Activated T-cell treated with anti-CD3 and anti-CD28 coated beads for 1 hour (primary cell): ENCODE measurements around the gene RASAL1.
A peak's percentile ranks its signal among the peaks of the same experiment; 100 is the strongest.
"Not testable (repeated sequence)": the region's sequence is repeated elsewhere in the genome, so short reads cannot be mapped to it uniquely, and the experiment has no call there.

Experiments used
- DNase-seq: peaks from one replicate; pipeline ENCODE4 v3.0.0-alpha.2; 2020; ENCODE audit warnings: low read depth

Gene RASAL1

GRCh38 chr12:113142173-113142885, 6.8 kb upstream of the RASAL1 start:
- no peak for DNase-seq

- not testable (repeated sequence) for DNase-seq
These were observed 6.2 kb upstream of the RASAL1 start for GRCh38 chr12:113141716-113142115.

- no peak for DNase-seq
These were observed 5.1 kb upstream of the RASAL1 start for GRCh38 chr12:113140706-113141105.

GRCh38 chr12:113138826-113139225, 3.3 kb upstream of the RASAL1 start:
- no peak for DNase-seq

GRCh38 chr12:113137861-113138783, 2.6 kb upstream of the RASAL1 start:
- no peak for DNase-seq

- no peak for DNase-seq
These were observed 1.5 kb upstream of the RASAL1 start for GRCh38 chr12:113136990-113137511.

GRCh38 chr12:113136128-113136989, 798 bp upstream of the RASAL1 start:
- peak; percentile 33 for DNase-seq

- DNase-seq: no peak
These were observed 1.0 kb downstream of the RASAL1 start for GRCh38 chr12:113134521-113134951.

GRCh38 chr12:113134071-113134470, 1.5 kb downstream of the RASAL1 start:
- DNase-seq: no peak

- DNase-seq: no peak
These were observed 1.9 kb downstream of the RASAL1 start for GRCh38 chr12:113133666-113134065.

GRCh38 chr12:113133036-113133435, 2.5 kb downstream of the RASAL1 start:
- no peak for DNase-seq

- no peak for DNase-seq
These were observed 4.0 kb downstream of the RASAL1 start for GRCh38 chr12:113131556-113131955.

GRCh38 chr12:113130457-113131135, 5.0 kb downstream of the RASAL1 start:
- DNase-seq: no peak

GRCh38 chr12:113129664-113130456, 5.7 kb downstream of the RASAL1 start:
- no peak for DNase-seq

- DNase-seq: no peak
These were observed 6.5 kb downstream of the RASAL1 start for GRCh38 chr12:113128802-113129663.

- no peak for DNase-seq
These were observed 7.8 kb downstream of the RASAL1 start for GRCh38 chr12:113127791-113128199.

- no peak for DNase-seq
These were observed 14.7 kb downstream of the RASAL1 start for GRCh38 chr12:113120670-113121370.

- DNase-seq: no peak
These were observed 15.4 kb downstream of the RASAL1 start for GRCh38 chr12:113119980-113120669.
